SH-SY5Y (cell line): ENCODE data around the gene SDK1.

Experiments used
- GATA2 ChIP-seq: IDR thresholded peaks from 2 replicates; pipeline ENCODE4 v1.6.1; 2011; ENCODE audit warnings: mild to moderate bottlenecking, low read depth, low read length
- GATA3 ChIP-seq: IDR thresholded peaks from 2 replicates; pipeline ENCODE4 v1.6.1; 2011; ENCODE audit warnings: low read depth, mild to moderate bottlenecking, low read length, moderate library complexity

- no peak for TF ChIP-seq GATA2
- no peak for TF ChIP-seq GATA3
These were observed 972.6 kb downstream of the SDK1 start for GRCh38 chr7:4273566-4274230.
